Parathyroid adenoma (tissue), 2 donors: ENCODE measurements around the gene CWC25.
A peak's percentile ranks its signal among the peaks of the same experiment; 100 is the strongest.

Experiments used
- H2AFZ ChIP-seq: fragments of 300-600 bp; sonication (generic); one replicate; pipeline ENCODE4 v1.7.0; 2017; ENCODE audit warnings: antibody characterized with exemption, mild to moderate bottlenecking
- H3K27ac ChIP-seq: fragments of 300-600 bp; sonication (generic); one replicate; pipeline ENCODE4 v1.7.0; 2017
- H3K27me3 ChIP-seq: fragments of 300-600 bp; sonication (generic); one replicate; pipeline ENCODE4 v1.7.0; 2017; ENCODE audit warnings: low read length; ENCODE audit not compliant: control insufficient read depth, insufficient read depth
- H3K36me3 ChIP-seq: fragments of 300-600 bp; sonication (generic); one replicate; pipeline ENCODE4 v1.7.0; 2017; ENCODE audit warnings: low read length; ENCODE audit not compliant: control insufficient read depth, insufficient read depth
- H3K4me1 ChIP-seq: fragments of 300-600 bp; sonication (generic); one replicate; pipeline ENCODE4 v1.7.0; 2017; ENCODE audit warnings: control low read depth
- H3K4me2 ChIP-seq: fragments of 300-600 bp; sonication (generic); one replicate; pipeline ENCODE4 v1.7.0; 2017; ENCODE audit warnings: low read length
- H3K4me3 ChIP-seq: fragments of 300-600 bp; sonication (generic); one replicate; pipeline ENCODE4 v1.7.0; 2017; ENCODE audit warnings: low read depth, low read length
- H3K79me2 ChIP-seq: fragments of 300-600 bp; sonication (generic); one replicate; pipeline ENCODE4 v1.7.0; 2017; ENCODE audit warnings: control low read depth
- H3K9ac ChIP-seq: fragments of 300-600 bp; sonication (generic); one replicate; pipeline ENCODE4 v1.7.0; 2017; ENCODE audit warnings: mild to moderate bottlenecking
- H3K9me3 ChIP-seq: fragments of 300-600 bp; sonication (generic); one replicate; pipeline ENCODE4 v1.7.0; 2017; ENCODE audit warnings: low read length; ENCODE audit not compliant: control insufficient read depth
- TF ChIP-seq, protein P1 (sequence below): fragments of 300-600 bp; sonication (generic); IDR thresholded peaks from one replicate; pipeline ENCODE4 v1.7.0; 2017; ENCODE audit warnings: antibody characterized with exemption, mild to moderate bottlenecking
- donor health status: primary hyperparathyroidism.

Gene CWC25

DNA sequence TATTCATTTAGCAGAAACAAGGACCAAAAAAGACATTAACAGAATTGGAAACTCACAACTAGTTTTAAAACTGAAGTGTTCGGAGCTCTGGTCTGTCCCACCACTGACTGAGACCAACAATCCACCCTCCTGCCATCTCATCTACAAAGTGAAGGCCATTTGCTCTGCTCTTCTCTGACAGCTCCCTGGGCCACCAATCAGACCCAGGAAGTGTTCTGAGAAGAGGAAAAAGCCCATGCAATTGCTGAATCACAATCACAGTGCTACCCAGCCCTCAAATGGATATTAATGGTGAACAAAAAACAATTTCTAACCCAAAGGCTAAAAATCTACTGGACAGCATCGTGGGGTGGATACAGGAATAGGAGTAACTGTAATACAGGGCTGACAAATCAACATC lies 26.3 kb upstream of the CWC25 start:
- Histone ChIP-seq H3K4me1 (peaks cover 14% of the 10 kb centered on the region), H3K36me3 (no peaks in the 10 kb centered on the region), H3K9me3 (no peaks in the 10 kb centered on the region), H3K4me2 (peak overlapping the region; percentile 43), H3K27me3 (no peaks in the 10 kb centered on the region), H3K4me3 (peak overlapping the region; percentile 80), H3K79me2 (peaks cover 9% of the 10 kb centered on the region), H3K27ac (no peak overlapping the region), H2AFZ (no peak overlapping the region), H3K9ac (no peak overlapping the region)
- TF ChIP-seq, protein P1, sequence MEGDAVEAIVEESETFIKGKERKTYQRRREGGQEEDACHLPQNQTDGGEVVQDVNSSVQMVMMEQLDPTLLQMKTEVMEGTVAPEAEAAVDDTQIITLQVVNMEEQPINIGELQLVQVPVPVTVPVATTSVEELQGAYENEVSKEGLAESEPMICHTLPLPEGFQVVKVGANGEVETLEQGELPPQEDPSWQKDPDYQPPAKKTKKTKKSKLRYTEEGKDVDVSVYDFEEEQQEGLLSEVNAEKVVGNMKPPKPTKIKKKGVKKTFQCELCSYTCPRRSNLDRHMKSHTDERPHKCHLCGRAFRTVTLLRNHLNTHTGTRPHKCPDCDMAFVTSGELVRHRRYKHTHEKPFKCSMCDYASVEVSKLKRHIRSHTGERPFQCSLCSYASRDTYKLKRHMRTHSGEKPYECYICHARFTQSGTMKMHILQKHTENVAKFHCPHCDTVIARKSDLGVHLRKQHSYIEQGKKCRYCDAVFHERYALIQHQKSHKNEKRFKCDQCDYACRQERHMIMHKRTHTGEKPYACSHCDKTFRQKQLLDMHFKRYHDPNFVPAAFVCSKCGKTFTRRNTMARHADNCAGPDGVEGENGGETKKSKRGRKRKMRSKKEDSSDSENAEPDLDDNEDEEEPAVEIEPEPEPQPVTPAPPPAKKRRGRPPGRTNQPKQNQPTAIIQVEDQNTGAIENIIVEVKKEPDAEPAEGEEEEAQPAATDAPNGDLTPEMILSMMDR = no peak

DNA sequence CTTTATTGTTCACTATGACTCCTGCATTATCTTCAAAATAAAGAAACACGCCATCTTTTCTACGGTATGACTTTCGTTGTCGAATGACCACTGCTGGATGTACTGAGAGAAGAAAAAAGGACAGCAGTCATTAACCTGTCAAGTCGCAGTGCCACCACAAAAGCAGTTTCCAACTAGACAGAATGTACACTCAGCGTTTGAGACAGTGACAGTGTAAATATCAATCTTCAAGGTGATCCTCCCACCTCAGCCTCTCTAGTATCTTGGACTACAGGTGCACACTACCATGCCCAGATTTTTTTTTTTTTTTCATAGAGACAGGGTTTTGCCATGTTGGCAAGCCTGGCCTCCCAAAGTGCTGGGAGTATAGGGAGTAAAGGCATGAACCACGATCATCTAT lies 25.3 kb upstream of the CWC25 start:
- H3K36me3 ChIP-seq = no peaks in the 10 kb centered on the region
- no peaks in the 10 kb centered on the region for H3K9me3 ChIP-seq
- no peak overlapping the region for H3K9ac ChIP-seq
- no peak overlapping the region for H3K4me2 ChIP-seq
- H3K27ac ChIP-seq = no peak overlapping the region
- peaks cover 14% of the 10 kb centered on the region for H3K4me1 ChIP-seq
- TF ChIP-seq, protein P1 = no peak
- no peak overlapping the region for H2AFZ ChIP-seq
- no peak overlapping the region for H3K4me3 ChIP-seq
- no peaks in the 10 kb centered on the region for H3K27me3 ChIP-seq
- H3K79me2 ChIP-seq = peaks cover 9% of the 10 kb centered on the region

DNA sequence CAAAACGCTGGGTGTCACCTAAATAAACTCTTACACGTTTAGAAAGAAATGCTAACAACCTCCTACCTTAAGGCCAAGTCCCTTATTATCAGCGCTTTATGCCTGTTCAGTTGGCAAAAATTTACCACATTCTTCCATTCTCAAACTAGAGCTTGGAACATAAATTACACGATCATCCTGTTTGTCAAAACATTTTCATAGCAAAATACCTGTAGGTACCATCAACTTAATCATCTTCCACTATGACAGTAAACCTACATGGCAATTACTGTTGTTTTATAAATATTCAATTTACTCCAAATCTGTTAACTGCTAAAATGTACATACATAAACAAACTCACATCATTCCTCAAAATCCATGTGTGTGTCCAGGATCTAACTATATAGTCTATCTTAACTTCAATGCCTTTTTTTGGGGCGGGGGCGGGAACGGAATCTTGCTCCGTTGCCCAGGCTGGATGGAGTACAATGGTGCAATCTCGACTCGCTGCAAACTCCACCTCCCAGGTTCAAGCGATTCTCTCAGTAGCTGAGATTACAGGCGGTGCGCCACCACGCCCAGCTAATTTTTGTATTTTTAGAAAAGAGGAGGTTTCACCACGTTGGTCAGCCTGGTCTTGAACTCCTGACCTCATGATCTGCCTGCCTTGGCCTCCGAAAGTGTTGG lies 24.0 kb upstream of the CWC25 start:
- Histone ChIP-seq H3K4me1 (peaks cover 14% of the 10 kb centered on the region), H3K79me2 (peaks cover 9% of the 10 kb centered on the region), H3K36me3 (no peaks in the 10 kb centered on the region), H3K27ac (no peak overlapping the region), H3K4me2 (no peak overlapping the region), H3K4me3 (no peak overlapping the region), H2AFZ (no peak overlapping the region), H3K9me3 (no peaks in the 10 kb centered on the region), H3K9ac (no peak overlapping the region), H3K27me3 (no peaks in the 10 kb centered on the region)
- TF ChIP-seq, protein P1 = no peak

DNA sequence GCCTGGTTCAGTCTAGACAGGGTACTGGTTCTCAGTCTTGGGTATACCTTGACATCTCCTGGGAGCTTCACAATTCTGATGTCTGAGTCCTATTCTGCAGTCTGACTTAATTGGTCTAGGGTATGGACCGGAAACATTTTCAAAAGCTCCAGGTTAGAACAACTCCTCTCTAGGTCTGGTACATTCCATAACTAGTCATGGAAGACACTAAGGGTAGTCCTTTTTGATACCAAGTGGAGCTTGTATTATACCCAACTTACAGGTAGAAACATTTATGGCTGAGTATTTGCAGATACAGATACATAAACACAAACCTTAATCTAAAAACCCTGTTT lies 23.4 kb upstream of the CWC25 start:
- H3K79me2 ChIP-seq = peaks cover 9% of the 10 kb centered on the region
- TF ChIP-seq, protein P1 = no peak
- H3K9me3 ChIP-seq = no peaks in the 10 kb centered on the region
- no peaks in the 10 kb centered on the region for H3K27me3 ChIP-seq
- H3K27ac ChIP-seq = no peak overlapping the region
- no peak overlapping the region for H3K4me3 ChIP-seq
- H3K9ac ChIP-seq = no peak overlapping the region
- no peaks in the 10 kb centered on the region for H3K36me3 ChIP-seq
- no peak overlapping the region for H2AFZ ChIP-seq
- H3K4me1 ChIP-seq = peaks cover 14% of the 10 kb centered on the region
- H3K4me2 ChIP-seq = no peak overlapping the region

DNA sequence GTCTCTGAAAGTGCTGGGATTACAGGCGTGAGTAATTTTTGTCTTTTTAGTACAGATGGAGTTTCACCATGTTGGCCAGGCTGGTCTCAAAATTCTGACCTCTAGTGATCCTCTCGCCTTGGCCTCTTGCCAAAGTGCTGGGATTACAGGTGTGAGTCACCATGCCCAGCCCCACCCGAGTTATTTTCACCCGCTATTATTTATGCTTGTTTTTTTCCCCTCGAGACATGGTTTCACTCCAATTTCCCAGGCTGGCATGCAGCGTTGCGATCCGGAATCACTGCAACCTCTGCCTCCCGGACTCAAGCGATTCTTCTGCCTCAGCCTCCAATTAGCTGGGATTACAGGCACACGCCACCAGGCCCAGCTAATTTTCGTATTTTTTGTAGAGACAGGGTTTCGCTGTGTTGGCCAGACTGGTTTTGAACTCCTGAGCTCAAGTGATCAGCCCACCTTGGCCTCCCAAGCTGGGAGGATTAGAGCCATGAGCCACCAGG lies 19.2 kb upstream of the CWC25 start:
- H2AFZ ChIP-seq = no peak overlapping the region
- H3K9ac ChIP-seq = no peak overlapping the region
- H3K4me2 ChIP-seq = no peak overlapping the region
- H3K27ac ChIP-seq = no peak overlapping the region
- H3K4me1 ChIP-seq = no peaks in the 10 kb centered on the region
- no peaks in the 10 kb centered on the region for H3K27me3 ChIP-seq
- H3K9me3 ChIP-seq = no peaks in the 10 kb centered on the region
- H3K36me3 ChIP-seq = no peaks in the 10 kb centered on the region
- H3K79me2 ChIP-seq = no peaks in the 10 kb centered on the region
- no peak overlapping the region for H3K4me3 ChIP-seq
- TF ChIP-seq, protein P1 = no peak
